ENCODE results near the gene KCNC1.

KCNC1 gene

DNA sequence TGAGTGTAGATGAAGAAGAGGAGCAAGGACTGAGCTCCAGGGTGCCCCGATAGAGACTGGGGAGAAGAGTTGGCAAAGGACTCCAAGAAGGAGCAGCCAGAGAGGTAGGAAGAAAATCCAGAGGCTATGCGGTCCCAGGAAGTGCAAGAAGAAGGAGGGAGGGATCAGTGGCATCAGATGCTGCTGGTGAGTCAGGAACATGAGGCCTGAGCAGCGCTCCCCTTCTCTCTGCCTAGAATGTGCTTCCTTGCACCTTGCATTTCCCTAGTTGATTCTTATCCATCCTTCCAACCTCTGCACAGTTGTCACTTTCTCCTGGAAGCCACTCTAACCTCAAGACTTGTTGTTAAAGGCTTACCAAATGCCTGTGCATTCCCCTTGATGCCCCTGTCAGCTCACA lies 21.3 kb downstream of the KCNC1 start:
- no peak for DNase-seq (ENCODE audit: low spot score)

GRCh38 chr11:17760102-17761029 lies 25.8 kb downstream of the KCNC1 start:
- peak; percentile 79 for DNase-seq (ENCODE audit: low spot score)

GRCh38 chr11:17762309-17762974 lies 27.9 kb downstream of the KCNC1 start:
- no peak for DNase-seq (ENCODE audit: low spot score)

DNA sequence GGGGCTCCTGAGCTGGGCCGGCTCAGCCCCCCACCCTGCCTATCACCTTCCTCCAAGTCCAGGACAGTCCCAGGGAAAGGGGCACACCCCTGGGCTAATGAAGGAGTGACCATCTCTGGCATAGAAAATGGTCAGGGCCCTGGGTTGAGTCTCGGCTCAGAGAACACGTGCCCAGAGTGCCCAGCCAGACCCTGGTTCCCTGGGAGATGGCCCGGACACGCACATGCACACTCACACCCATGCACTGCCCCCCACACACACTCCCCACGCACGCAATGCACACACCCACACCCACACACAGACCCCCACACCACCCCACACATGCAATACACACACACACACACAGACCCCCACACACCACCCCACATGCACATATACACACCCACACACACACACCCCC lies 28.7 kb downstream of the KCNC1 start:
- no peak for DNase-seq (ENCODE audit: low spot score)

DNA sequence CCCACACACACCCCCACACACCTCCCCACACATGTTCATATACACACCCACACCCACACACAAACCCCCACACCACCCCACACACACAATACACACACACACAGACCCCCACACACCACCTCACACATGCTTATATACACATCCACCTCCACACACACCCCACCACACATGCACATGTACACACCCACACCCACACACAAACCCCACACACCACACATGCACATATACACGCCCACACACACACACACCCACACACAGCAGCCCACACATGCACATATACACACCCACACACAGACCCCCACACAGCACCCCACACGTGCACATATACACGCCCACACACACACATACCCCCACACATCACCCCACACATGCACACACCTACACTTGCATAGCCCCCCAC lies 29.1 kb downstream of the KCNC1 start:
- no peak for DNase-seq (ENCODE audit: low spot score)

- peak; percentile 81 for DNase-seq (ENCODE audit: low spot score)
Observed at GRCh38 chr11:17764446-17765218, 30.1 kb downstream of the KCNC1 start.

GRCh38 chr11:17765356-17766072 lies 30.9 kb downstream of the KCNC1 start:
- DNase-seq (ENCODE audit: low spot score), result peak; percentile 76

DNA sequence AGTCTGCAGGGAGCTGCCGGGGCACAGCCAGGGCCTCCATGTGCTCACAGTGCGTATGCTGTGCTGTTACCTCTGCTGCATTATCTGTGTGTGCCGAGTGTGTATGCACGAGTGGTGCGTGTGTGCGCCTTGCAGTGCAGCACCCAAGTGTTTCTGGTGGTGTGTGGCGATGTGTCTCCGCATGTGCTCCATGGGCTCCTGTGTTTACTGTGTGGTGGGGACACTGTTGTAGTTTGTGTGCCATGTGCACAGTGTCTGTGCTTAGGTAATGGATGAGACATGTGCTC lies 31.4 kb downstream of the KCNC1 start:
- no peak for DNase-seq (ENCODE audit: low spot score)

DNA sequence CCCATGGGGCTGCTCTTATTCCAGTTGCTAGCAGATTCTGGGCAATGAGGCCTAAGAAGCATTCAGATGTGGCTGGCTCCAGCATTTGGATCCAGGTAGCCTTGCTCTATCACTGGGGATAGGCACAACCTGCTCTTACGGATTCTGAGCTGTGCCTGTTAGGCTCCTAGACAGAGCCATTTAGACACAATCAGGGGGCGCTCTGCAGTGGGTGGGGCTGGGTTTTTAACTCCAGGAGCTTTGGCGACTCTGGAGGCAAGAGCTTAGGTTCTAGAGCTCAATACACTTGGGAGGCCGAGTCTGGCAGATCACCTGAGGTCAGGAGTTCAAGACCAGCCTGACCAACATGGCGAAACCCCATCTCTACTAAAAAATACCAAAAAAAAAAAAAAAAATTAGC lies 32.0 kb downstream of the KCNC1 start:
- no peak for DNase-seq (ENCODE audit: low spot score)

- no peak for DNase-seq (ENCODE audit: low spot score)
Observed at GRCh38 chr11:17767301-17767885, 32.8 kb downstream of the KCNC1 start.

DNA sequence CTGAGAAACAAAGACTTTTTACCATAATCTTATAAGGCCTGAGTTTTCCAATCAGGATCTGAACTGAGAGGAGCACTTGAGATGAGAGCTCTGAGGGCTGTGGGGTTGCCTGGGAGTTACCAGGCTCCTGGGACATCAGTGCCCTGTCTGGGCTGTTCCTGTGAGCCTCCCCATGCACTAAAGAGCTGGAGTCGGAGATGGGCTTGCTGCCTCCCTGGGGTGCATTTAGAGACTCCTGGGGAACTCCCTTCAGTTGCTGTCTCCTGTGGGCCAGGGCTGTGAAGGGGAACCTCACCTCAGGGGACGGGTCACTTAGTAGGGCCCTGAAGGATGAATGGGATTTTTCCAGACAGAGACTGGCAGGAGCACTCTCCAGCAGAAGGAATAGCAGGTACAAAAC lies 33.3 kb downstream of the KCNC1 start:
- DNase-seq (ENCODE audit: low spot score), result no peak

- DNase-seq (ENCODE audit: low spot score), result no peak
Observed at GRCh38 chr11:17768547-17768946, 34.0 kb downstream of the KCNC1 start.

DNA sequence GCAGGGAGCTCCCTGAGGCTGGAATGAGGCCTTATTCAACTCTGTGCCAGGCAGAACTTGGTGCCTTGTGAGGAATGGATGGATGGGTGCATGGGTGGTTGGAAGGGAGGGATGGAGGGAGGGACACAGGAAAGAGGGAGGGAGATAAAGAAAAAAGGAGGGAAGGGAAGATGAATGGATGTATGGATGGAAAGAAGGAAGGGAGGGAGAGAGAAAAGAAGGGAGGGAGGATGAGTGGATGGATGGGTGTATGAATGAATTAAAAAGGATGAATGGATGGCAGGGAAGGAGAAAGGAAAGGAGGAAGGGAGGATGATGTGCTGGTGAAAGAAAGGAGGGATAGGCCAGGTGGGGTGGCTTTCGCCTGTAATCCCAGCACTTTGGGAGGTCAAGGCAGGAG lies 34.6 kb downstream of the KCNC1 start:
- DNase-seq (ENCODE audit: low spot score), result no peak

DNA sequence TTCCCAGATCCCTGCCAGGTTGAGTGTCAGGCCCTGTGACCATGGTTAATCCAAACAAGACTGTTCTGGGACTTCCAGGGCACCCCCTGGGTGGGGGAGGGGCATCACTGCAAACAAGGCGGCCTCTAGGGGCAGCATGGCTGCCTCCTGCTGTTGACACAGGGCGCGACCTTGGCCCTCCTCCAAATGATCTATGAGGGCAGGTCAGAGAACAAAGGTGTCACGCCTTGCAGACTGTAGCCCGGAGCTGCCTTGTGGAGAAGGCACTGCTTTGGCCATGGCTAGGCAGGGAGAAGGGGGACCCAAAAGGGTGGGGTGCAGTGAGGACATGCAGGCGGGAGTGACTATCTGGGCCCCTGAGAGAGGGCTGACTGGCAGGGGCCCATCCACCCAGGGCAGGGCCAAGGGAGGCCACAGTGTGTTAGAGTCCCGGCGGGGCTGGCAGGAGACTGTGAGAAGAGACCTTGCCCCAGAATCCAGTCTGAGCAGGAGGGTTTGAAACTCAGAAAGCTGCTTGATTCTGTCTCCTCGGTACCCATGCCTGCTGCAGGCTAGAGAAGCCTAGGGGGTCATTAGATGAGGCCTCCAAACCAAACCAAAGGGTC lies 35.6 kb downstream of the KCNC1 start:
- no peak for DNase-seq (ENCODE audit: low spot score)

- no peak for DNase-seq (ENCODE audit: low spot score)
Observed at GRCh38 chr11:17770917-17771316, 36.3 kb downstream of the KCNC1 start.

DNA sequence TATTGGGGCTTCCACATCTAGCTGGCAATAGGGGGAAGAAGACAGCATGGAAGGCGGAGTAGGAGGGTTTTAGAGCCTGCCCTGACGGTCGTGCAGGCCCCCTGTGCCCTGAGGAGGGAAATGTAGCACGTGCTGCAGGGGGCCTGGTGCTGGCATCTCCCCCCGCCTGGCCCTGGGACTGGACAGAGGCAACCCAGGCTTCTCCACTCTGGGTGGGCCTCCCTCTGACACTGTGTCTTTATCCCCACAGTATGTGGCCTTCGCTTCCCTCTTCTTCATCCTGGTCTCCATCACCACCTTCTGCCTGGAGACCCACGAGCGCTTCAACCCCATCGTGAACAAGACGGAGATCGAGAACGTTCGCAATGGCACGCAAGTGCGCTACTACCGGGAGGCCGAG lies 36.8 kb downstream of the KCNC1 start:
- DNase-seq (ENCODE audit: low spot score), result no peak

GRCh38 chr11:17771841-17772401 lies 37.3 kb downstream of the KCNC1 start:
- no peak for DNase-seq (ENCODE audit: low spot score)

- no peak for DNase-seq (ENCODE audit: low spot score)
Observed at GRCh38 chr11:17772704-17773600, 38.4 kb downstream of the KCNC1 start.

DNA sequence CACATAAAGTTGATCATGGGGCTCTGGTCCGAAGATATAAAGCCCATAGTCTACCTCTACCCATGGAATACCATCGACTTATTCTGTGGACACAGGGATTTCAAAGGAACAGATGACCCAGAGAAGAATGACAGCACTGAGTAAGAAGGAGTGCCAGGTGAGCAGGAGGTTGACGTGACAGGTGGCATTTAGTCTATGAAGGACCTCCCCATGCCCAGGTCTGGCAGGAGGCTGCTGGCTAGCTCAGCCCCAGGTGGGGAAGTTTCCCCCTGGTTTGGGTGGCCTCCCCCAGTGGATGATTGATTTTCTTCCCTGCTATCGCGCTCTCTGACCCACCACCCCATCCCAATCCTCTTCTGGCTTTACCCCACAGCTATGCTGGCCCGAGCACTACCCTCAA lies 39.1 kb downstream of the KCNC1 start:
- DNase-seq (ENCODE audit: low spot score), result no peak

Data from ecto neural progenitor cell (in vitro differentiated cells).